GM12801 (cell line): Measurements from ENCODE around the gene LRPPRC.

Experiments used
- TF ChIP-seq, protein P1 (sequence below): IDR thresholded peaks from one replicate; pipeline ENCODE4 v1.5.1; 2011; ENCODE audit warnings: control low read depth; ENCODE audit not compliant: insufficient read length; ENCODE audit errors: extremely low read depth

LRPPRC gene

DNA sequence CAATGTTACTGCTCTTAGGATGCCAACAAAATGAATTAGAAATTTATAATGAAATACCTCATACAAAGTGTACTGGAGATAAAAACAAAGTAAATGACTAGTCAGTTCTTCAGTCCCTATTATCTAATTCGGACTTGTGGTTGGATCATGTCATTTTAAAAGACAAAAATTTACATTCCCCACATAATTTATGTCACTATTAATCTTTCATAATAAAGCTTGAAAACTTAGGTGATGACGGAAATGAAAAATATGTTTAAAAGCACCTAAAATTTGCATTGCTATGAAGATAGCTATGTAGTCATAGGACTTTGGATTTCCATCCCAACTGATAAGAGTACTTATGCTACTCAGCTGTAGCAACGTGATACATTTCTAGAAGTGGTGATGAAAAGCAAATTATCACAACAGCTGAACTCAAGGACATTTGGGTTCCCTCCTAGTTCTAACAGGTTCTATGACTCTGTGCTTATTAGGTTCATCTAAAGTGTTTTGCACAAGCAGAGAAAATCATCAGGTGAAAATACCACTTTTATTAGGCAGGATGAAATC lies 58.4 kb downstream of the LRPPRC start:
- TF ChIP-seq, protein P1, sequence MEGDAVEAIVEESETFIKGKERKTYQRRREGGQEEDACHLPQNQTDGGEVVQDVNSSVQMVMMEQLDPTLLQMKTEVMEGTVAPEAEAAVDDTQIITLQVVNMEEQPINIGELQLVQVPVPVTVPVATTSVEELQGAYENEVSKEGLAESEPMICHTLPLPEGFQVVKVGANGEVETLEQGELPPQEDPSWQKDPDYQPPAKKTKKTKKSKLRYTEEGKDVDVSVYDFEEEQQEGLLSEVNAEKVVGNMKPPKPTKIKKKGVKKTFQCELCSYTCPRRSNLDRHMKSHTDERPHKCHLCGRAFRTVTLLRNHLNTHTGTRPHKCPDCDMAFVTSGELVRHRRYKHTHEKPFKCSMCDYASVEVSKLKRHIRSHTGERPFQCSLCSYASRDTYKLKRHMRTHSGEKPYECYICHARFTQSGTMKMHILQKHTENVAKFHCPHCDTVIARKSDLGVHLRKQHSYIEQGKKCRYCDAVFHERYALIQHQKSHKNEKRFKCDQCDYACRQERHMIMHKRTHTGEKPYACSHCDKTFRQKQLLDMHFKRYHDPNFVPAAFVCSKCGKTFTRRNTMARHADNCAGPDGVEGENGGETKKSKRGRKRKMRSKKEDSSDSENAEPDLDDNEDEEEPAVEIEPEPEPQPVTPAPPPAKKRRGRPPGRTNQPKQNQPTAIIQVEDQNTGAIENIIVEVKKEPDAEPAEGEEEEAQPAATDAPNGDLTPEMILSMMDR, result no peak

GRCh38 chr2:43934567-43934966 lies 61.2 kb downstream of the LRPPRC start:
- TF ChIP-seq, protein P1, result no peak

DNA sequence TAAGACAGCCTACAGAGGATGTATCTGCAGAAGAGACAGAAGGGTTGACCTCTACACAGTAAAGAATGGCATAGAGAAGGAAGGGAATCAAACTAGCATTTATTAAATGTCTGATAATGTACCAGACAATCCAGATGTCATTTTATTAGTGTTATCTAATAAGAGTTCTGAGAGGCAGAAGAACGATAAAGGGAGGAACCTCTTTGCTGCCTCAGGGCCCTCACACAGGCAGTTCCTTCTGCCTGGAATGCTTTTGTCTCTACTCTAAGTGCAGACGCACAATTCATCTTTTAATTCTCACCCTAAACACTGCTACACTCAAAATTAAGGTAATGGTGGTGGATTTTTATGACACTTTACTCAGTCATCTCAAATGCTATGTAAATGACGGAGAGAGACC lies 64.5 kb downstream of the LRPPRC start:
- TF ChIP-seq, protein P1, result no peak

DNA sequence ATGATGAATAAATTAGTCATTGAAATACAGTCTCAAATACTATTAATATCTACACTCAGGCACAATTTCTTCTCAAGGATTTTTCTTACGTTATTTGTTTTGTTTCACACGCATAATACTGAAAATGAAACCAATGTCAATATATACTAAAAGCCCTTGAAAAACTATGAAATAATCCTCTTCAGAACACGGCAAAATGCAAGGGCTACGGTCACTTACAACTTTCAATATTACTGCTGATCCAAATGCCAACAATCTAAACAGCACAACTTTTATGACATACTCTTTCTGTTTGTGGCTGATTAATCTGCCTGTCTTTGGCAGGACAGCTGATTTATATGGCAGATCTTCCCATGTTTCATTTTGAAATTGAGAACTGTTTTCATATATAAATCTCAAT lies 68.3 kb downstream of the LRPPRC start:
- TF ChIP-seq, protein P1, result no peak

DNA sequence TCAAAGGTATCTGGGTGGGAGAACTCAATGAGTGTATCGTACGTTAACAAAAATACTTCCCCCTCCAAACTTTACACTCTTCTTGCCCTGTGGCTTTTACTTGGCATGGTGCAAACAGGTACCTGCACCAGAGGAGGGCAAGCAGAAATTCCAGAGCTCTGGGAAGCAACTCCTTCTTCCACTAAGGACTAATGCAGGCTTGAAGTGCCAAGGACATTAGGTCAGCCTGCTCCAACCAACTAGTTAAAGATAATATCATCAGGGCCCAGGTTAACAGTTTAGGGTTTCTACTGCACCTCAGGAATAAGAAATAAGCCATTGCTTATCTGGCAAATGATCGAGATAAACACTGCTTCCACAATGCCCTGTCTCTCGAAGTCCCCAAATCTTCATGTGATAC lies 70.4 kb downstream of the LRPPRC start:
- TF ChIP-seq, protein P1, result no peak

DNA sequence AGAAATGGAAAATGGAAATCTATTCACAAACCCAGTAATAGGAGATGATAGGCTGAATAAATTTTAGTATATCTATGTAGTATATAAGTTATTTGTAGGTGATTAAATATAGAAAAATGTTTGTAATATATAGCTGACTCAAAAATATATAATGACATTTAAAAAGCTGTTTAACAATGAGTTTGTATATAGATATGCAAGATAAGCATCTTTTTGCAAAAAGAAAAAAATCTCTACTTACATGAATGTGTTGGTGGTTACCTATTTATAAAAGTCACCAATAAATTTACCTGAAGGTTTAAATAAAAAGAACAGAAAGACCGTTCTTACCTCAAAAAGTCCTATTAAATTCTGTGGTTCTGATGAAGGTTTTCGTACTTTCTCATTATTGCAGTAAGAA lies 71.3 kb downstream of the LRPPRC start:
- TF ChIP-seq, protein P1, result no peak

- TF ChIP-seq, protein P1, result no peak
These were observed 89.2 kb downstream of the LRPPRC start for GRCh38 chr2:43906448-43907109.
